ENCODE measurements around the gene IQGAP1.

- TF ChIP-seq CTCF (IDR thresholded peaks at IDR 0.05) = peak in 2 of 6 experiments; percentile 35 to 36
- no peak for TF ChIP-seq POLR2A (IDR thresholded peaks at IDR 0.05)
Observed at GRCh38 chr15:90340345-90340744, 47.7 kb upstream of the IQGAP1 start.

All from Peyer's patch (tissue), 4 donors.